Measurements from ENCODE around the gene FHAD1. TPM values are rescaled to one million over a fixed set of nuclear protein-coding genes. Genes with fewer than 3 reads are reported as not detected.

FHAD1 gene
- total and polyA plus RNA-seq, 2 of the 13 experiments (the other 11 are each of a cell fraction or from before 2014, with no cell fraction given): not detected

- TF ChIP-seq KDM3A (CRISPR knock-in tag; IDR thresholded peaks at IDR 0.05; ENCODE audit: low read depth) (0 out of 2 replicates have a peak, but pooled peaks have one; percentile 38), SMC3 (IDR thresholded peaks at IDR 0.05; ENCODE audit: low read length) (no peak), PITX1 (CRISPR knock-in tag; IDR thresholded peaks at IDR 0.05) (peak; percentile 54; the same call in 1 of the 2 replicates), SOX13 (IDR thresholded peaks at IDR 0.05) (no peak), SOX13 (CRISPR knock-in tag; conservative IDR thresholded peaks at IDR 0.05 in 1 of 2, IDR thresholded peaks at IDR 0.05 in 1 of 2) (peak in 1 of 2 experiments; percentile 68; a peak in 2 of 4 replicates), SMARCE1 (IDR thresholded peaks at IDR 0.05; ENCODE audit: borderline replicate concordance) (no peak), KDM1A (CRISPR knock-in tag; IDR thresholded peaks at IDR 0.05) (no peak), PHB2 (IDR thresholded peaks at IDR 0.05; ENCODE audit: partially characterized antibody) (no peak), CENPX (CRISPR knock-in tag; IDR thresholded peaks at IDR 0.05) (no peak), ZNF670 (CRISPR knock-in tag; IDR thresholded peaks at IDR 0.05; ENCODE audit: borderline replicate concordance) (no peak), AHR (CRISPR knock-in tag; IDR thresholded peaks at IDR 0.05) (no peak), FOXK2 (IDR thresholded peaks at IDR 0.05) (no peak), ZFP41 (CRISPR knock-in tag; IDR thresholded peaks at IDR 0.05; ENCODE audit: borderline replicate concordance) (no peak), NCOA2 (CRISPR knock-in tag; IDR thresholded peaks at IDR 0.05) (peak; percentile 63; the same call in 1 of the 2 replicates), KLF13 (CRISPR knock-in tag; IDR thresholded peaks at IDR 0.05) (no peak), ERF (CRISPR knock-in tag; IDR thresholded peaks at IDR 0.05) (0 out of 2 replicates have a peak, but pooled peaks have one; percentile 34), SPEN (CRISPR knock-in tag; IDR thresholded peaks at IDR 0.05; ENCODE audit: low read depth) (peak; percentile 70; the same call in 1 of the 2 replicates), ZNF317 (CRISPR knock-in tag; IDR thresholded peaks at IDR 0.05) (no peak)
- TF ChIP-seq, protein P1, sequence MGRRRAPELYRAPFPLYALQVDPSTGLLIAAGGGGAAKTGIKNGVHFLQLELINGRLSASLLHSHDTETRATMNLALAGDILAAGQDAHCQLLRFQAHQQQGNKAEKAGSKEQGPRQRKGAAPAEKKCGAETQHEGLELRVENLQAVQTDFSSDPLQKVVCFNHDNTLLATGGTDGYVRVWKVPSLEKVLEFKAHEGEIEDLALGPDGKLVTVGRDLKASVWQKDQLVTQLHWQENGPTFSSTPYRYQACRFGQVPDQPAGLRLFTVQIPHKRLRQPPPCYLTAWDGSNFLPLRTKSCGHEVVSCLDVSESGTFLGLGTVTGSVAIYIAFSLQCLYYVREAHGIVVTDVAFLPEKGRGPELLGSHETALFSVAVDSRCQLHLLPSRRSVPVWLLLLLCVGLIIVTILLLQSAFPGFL (CRISPR knock-in tag; IDR thresholded peaks at IDR 0.05): no peak
- TF ChIP-seq, protein P2, sequence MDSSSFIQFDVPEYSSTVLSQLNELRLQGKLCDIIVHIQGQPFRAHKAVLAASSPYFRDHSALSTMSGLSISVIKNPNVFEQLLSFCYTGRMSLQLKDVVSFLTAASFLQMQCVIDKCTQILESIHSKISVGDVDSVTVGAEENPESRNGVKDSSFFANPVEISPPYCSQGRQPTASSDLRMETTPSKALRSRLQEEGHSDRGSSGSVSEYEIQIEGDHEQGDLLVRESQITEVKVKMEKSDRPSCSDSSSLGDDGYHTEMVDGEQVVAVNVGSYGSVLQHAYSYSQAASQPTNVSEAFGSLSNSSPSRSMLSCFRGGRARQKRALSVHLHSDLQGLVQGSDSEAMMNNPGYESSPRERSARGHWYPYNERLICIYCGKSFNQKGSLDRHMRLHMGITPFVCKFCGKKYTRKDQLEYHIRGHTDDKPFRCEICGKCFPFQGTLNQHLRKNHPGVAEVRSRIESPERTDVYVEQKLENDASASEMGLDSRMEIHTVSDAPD (CRISPR knock-in tag; IDR thresholded peaks at IDR 0.05): no peak
- TF ChIP-seq, protein P3, sequence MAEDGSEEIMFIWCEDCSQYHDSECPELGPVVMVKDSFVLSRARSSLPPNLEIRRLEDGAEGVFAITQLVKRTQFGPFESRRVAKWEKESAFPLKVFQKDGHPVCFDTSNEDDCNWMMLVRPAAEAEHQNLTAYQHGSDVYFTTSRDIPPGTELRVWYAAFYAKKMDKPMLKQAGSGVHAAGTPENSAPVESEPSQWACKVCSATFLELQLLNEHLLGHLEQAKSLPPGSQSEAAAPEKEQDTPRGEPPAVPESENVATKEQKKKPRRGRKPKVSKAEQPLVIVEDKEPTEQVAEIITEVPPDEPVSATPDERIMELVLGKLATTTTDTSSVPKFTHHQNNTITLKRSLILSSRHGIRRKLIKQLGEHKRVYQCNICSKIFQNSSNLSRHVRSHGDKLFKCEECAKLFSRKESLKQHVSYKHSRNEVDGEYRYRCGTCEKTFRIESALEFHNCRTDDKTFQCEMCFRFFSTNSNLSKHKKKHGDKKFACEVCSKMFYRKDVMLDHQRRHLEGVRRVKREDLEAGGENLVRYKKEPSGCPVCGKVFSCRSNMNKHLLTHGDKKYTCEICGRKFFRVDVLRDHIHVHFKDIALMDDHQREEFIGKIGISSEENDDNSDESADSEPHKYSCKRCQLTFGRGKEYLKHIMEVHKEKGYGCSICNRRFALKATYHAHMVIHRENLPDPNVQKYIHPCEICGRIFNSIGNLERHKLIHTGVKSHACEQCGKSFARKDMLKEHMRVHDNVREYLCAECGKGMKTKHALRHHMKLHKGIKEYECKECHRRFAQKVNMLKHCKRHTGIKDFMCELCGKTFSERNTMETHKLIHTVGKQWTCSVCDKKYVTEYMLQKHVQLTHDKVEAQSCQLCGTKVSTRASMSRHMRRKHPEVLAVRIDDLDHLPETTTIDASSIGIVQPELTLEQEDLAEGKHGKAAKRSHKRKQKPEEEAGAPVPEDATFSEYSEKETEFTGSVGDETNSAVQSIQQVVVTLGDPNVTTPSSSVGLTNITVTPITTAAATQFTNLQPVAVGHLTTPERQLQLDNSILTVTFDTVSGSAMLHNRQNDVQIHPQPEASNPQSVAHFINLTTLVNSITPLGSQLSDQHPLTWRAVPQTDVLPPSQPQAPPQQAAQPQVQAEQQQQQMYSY (CRISPR knock-in tag; IDR thresholded peaks at IDR 0.05): no peak
- TF ChIP-seq, protein P4, sequence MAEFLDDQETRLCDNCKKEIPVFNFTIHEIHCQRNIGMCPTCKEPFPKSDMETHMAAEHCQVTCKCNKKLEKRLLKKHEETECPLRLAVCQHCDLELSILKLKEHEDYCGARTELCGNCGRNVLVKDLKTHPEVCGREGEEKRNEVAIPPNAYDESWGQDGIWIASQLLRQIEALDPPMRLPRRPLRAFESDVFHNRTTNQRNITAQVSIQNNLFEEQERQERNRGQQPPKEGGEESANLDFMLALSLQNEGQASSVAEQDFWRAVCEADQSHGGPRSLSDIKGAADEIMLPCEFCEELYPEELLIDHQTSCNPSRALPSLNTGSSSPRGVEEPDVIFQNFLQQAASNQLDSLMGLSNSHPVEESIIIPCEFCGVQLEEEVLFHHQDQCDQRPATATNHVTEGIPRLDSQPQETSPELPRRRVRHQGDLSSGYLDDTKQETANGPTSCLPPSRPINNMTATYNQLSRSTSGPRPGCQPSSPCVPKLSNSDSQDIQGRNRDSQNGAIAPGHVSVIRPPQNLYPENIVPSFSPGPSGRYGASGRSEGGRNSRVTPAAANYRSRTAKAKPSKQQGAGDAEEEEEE (CRISPR knock-in tag; IDR thresholded peaks at IDR 0.05; ENCODE audit: borderline replicate concordance): no peak
- TF ChIP-seq, protein P5, sequence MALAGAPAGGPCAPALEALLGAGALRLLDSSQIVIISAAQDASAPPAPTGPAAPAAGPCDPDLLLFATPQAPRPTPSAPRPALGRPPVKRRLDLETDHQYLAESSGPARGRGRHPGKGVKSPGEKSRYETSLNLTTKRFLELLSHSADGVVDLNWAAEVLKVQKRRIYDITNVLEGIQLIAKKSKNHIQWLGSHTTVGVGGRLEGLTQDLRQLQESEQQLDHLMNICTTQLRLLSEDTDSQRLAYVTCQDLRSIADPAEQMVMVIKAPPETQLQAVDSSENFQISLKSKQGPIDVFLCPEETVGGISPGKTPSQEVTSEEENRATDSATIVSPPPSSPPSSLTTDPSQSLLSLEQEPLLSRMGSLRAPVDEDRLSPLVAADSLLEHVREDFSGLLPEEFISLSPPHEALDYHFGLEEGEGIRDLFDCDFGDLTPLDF (CRISPR knock-in tag; IDR thresholded peaks at IDR 0.05): no peak
Measured at GRCh38 chr1:15206418-15207030, 40.5 kb upstream of the FHAD1 start (continued).

Data from HepG2 (cell line).